Endothelial cell (in vitro differentiated cells): ENCODE results near the gene COA7. TPM values are rescaled to one million over a fixed set of nuclear protein-coding genes. Genes with fewer than 3 reads are reported as not detected.

ENCODE experiments used
- DNase-seq: peaks from one replicate; pipeline ENCODE4 v3.0.0; 2021; ENCODE audit warnings: low spot score
- H3K27ac Mint-ChIP-seq: one replicate; pipeline ENCODE4 v1.8.0; 2021; ENCODE audit warnings: mixed read lengths, inconsistent platforms; ENCODE audit not compliant: unreplicated experiment
- H3K27me3 Mint-ChIP-seq: one replicate; pipeline ENCODE4 v1.8.0; 2021; ENCODE audit warnings: mild to moderate bottlenecking, moderate library complexity, mixed read lengths, inconsistent platforms; ENCODE audit not compliant: unreplicated experiment
- H3K36me3 Mint-ChIP-seq: one replicate; pipeline ENCODE4 v1.8.0; 2021; ENCODE audit warnings: mild to moderate bottlenecking, low read depth, mixed read lengths, inconsistent platforms; ENCODE audit not compliant: unreplicated experiment
- H3K4me1 Mint-ChIP-seq: one replicate; pipeline ENCODE4 v1.8.0; 2021; ENCODE audit warnings: mild to moderate bottlenecking, mixed read lengths, inconsistent platforms; ENCODE audit not compliant: unreplicated experiment
- H3K4me3 Mint-ChIP-seq: one replicate; pipeline ENCODE4 v1.8.0; 2021; ENCODE audit warnings: mild to moderate bottlenecking, mixed read lengths, inconsistent platforms; ENCODE audit not compliant: unreplicated experiment
- H3K9me3 Mint-ChIP-seq: one replicate; pipeline ENCODE4 v1.8.0; 2021; ENCODE audit warnings: mixed read lengths, inconsistent platforms; ENCODE audit not compliant: unreplicated experiment
- total RNA-seq: library from RNA; stranded (reverse); fragmentation: NEBNext Ultra II Directional; extraction: Animal tissue kit (Norgen Biotek cat#: 25700); gene quantifications from one replicate; pipeline ENCODE4 v1.2.1, GENCODE V29; 2021; ENCODE audit not compliant: unreplicated experiment
- TF ChIP-seq, protein P1 (sequence below): fragments of 200-600 bp; sonication (generic); IDR thresholded peaks from one replicate; pipeline ENCODE4 v1.5.0; 2021; ENCODE audit warnings: antibody characterized with exemption; ENCODE audit not compliant: unreplicated experiment

Gene COA7
- total RNA-seq, 1 donor from 2014 or later, result 14.4 TPM

DNA sequence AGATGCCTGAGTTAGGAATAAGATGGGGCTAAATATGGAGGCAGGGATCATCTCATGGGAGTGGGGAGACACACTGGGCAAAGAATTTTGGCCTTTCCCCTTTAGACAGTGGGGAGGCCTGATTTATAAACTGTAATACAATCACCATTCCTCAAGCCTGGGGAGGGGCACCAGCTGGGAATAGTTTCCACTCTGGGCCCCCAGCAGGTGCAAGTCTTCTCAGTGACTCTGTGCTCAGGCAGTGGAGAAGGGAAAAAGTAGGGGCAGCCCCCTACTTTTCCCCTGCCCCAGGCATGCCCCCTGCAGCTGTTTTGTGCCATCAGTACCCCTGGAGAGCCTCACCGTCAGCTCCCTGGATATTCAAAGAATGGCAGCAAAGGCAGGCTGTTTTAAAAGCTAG, 19.1 kb downstream of the COA7 start:
- Mint-ChIP-seq H3K27ac (no peak overlapping the region), H3K4me1 (peaks cover 2% of the 10 kb centered on the region), H3K9me3 (no peaks in the 10 kb centered on the region), H3K36me3 (peaks cover 2% of the 10 kb centered on the region), H3K4me3 (no peak overlapping the region), H3K27me3 (peaks cover 4% of the 10 kb centered on the region)
- no peak for DNase-seq
- TF ChIP-seq, protein P1, sequence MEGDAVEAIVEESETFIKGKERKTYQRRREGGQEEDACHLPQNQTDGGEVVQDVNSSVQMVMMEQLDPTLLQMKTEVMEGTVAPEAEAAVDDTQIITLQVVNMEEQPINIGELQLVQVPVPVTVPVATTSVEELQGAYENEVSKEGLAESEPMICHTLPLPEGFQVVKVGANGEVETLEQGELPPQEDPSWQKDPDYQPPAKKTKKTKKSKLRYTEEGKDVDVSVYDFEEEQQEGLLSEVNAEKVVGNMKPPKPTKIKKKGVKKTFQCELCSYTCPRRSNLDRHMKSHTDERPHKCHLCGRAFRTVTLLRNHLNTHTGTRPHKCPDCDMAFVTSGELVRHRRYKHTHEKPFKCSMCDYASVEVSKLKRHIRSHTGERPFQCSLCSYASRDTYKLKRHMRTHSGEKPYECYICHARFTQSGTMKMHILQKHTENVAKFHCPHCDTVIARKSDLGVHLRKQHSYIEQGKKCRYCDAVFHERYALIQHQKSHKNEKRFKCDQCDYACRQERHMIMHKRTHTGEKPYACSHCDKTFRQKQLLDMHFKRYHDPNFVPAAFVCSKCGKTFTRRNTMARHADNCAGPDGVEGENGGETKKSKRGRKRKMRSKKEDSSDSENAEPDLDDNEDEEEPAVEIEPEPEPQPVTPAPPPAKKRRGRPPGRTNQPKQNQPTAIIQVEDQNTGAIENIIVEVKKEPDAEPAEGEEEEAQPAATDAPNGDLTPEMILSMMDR, result no peak

DNA sequence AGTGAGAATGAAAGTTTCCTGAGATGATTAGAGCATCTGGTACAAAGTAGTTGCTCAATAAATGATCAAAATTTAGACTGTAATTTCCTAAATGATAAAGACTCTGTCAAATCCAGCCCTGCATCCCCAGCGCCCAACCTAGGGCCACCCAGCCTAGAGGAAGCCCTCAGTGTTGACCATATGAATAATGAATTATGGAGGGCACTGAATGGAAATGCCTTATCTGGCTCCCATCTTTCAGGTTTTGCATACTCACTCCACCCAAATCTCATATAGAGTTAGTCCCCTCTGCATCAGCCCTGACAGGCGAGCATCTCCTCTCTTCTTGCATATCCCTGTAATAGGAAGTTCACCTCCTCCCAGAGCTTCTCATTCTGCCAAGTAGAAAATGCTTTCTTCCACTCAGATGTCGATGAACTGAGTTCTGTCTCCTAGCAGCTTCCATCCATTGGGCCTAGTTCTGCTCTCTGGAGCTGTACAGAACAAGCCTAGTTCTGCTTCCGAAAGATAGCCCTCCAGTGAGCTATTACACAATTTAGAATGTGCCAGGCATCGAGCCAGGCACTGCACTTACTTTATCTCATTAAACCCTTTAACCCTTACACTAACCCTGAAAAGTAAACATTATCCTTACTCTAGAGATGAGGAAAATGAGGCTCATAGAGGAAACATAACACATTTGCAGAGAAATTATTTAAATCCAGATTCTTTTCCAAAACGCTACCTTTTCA, 20.9 kb downstream of the COA7 start:
- DNase-seq, result no peak

DNA sequence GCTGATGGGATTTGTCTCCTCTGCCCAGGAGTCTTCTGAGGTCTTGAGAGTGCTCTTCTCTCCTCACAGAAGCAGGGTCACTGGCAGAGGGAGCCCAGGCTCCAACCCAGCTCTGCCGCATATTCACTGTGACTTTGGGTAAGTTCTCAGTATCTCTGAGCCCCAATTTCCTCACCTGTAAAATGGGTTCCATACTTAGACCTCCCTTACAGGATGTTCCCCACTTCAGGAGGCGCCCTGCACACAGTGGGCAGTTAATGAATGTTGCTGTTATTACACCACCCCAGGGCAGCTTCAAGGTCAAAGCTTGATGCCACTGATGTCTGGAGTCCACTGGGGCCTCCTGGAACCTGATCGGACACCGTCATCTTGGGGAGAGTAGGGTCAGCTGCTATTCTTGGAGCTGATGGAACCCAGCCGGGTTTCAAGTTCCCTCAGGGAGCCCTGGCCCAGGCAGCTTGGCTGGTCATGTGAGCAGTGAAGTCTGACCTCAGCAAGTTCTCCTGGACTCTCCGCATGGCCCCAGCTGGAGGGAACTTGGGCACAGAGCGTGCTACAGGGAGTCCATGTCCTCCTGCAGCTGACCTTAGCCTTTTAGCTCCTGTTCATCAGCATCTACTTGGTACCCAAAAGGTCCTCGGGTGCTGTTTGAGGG, 21.8 kb downstream of the COA7 start:
- no peak overlapping the region for H3K4me3 Mint-ChIP-seq
- TF ChIP-seq, protein P1, result no peak

More for the DNA sequence above, 20.9 kb downstream of the COA7 start:
- Mint-ChIP-seq H3K9me3 (no peaks in the 10 kb centered on the region), H3K4me1 (peaks cover 2% of the 10 kb centered on the region), H3K27ac (no peak overlapping the region), H3K36me3 (no peaks in the 10 kb centered on the region), H3K4me3 (no peak overlapping the region), H3K27me3 (peaks cover 4% of the 10 kb centered on the region)
- TF ChIP-seq, protein P1, result no peak

DNA sequence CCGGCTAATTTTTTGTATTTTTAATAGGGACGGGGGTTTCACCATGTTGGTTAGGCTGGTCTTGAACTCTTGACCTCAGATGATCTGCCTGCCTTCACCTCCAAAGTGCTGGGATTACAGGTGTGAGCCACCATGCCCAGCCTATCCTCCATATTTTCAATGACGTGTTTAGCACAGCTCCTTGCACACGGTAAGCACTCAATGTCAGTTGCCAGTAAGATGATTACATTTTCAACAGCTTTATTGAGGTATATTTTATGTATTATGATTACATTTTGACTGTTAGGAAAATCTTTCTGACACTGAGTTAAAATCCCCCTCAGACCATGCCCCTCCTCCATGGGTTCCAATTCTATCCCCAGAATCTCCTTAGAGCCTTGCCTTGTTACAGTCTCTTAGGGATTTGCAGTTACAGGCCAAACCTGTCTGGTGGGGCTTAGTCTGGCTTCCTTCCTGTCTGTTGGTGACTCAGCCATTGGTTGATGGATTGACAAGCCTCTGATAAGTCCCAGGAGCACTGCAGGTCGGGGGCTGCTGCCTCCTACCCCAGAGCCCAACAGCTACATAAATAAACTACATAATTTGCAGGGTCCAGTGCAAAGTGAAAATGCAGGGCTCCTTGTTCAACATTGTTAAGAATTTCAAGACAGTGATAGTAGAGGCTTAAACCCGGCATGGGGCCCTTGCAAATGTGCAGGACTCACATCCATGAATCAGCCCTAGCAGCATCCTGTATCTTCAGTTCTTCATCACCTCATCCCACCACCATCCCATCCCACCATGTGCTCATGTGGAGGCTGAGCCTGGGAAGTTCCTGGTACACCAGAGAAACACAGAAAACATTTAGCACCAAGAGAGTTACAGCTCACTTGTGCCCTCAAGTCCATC, 23.4 kb downstream of the COA7 start:
- Mint-ChIP-seq H3K4me1 (peaks cover 2% of the 10 kb centered on the region), H3K27me3 (peaks cover 2% of the 10 kb centered on the region), H3K27ac (no peak overlapping the region), H3K36me3 (no peaks in the 10 kb centered on the region), H3K4me3 (no peak overlapping the region), H3K9me3 (no peaks in the 10 kb centered on the region)
- DNase-seq, result no peak
- TF ChIP-seq, protein P1, result no peak

More for the DNA sequence above, 21.8 kb downstream of the COA7 start:
- no peaks in the 10 kb centered on the region for H3K36me3 Mint-ChIP-seq
- H3K4me1 Mint-ChIP-seq, result peaks cover 2% of the 10 kb centered on the region
- no peak for DNase-seq
- peaks cover 4% of the 10 kb centered on the region for H3K27me3 Mint-ChIP-seq
- H3K9me3 Mint-ChIP-seq, result no peaks in the 10 kb centered on the region
- H3K27ac Mint-ChIP-seq, result no peak overlapping the region
